Natural killer cell treated with Interleukin-12 subunit alpha and Interleukin-12 subunit beta and Interleukin-15 and Interleukin-18, amount 100 ng/mL, for 72 hours (primary cell): ENCODE results near the gene POLR3H. TPM values are rescaled to one million over a fixed set of nuclear protein-coding genes. Genes with fewer than 3 reads are reported as not detected.
"Not testable (repeated sequence)": the region's sequence is repeated elsewhere in the genome, so short reads cannot be mapped to it uniquely, and the experiment has no call there.

Experiments used
- ATAC-seq, 2 donors: fragments of 150-1000 bp; cut with Tn5 transposase in 1 of 2; sonication (Bioruptor Pico), chemical (Tn5 transposase) in 1 of 2; 2 replicates each; pipeline ENCODE4 v1.10.0; 2021
- DNase-seq: peaks from one replicate; pipeline ENCODE4 v3.0.0; 2022; ENCODE audit warnings: low spot score
- H3K27ac Mint-ChIP-seq, 2 donors: 1 replicate in 1 of 2; 2 replicates in 1 of 2; pipeline ENCODE4 v1.8.0; 2022; ENCODE audit warnings: mixed read lengths in 2 of 2, mild to moderate bottlenecking in 1 of 2, moderate library complexity in 1 of 2
- H3K27me3 Mint-ChIP-seq, 2 donors: 1 replicate in 1 of 2; 2 replicates in 1 of 2; pipeline ENCODE4 v1.8.0; 2022; ENCODE audit warnings: mixed read lengths in 2 of 2
- H3K36me3 Mint-ChIP-seq: one replicate; pipeline ENCODE4 v1.8.0; 2022; ENCODE audit warnings: mixed read lengths
- H3K4me1 Mint-ChIP-seq, 2 donors: 1 replicate in 1 of 2; 2 replicates in 1 of 2; pipeline ENCODE4 v1.8.0; 2022; ENCODE audit warnings: low read depth in 2 of 2, mixed read lengths in 2 of 2, mild to moderate bottlenecking in 1 of 2
- H3K4me3 Mint-ChIP-seq: one replicate; pipeline ENCODE4 v1.8.0; 2022; ENCODE audit warnings: mixed read lengths
- H3K9me3 Mint-ChIP-seq: 2 replicates; pipeline ENCODE4 v1.8.0; 2022; ENCODE audit warnings: mixed read lengths
- total RNA-seq, 2 donors: library from RNA; stranded (reverse); gene quantifications; one replicate each; pipeline ENCODE4 v1.2.3, GENCODE V29; 2022

Gene POLR3H
- total RNA-seq, 2 donors from 2014 or later: 42.5 to 84.0 TPM

DNA sequence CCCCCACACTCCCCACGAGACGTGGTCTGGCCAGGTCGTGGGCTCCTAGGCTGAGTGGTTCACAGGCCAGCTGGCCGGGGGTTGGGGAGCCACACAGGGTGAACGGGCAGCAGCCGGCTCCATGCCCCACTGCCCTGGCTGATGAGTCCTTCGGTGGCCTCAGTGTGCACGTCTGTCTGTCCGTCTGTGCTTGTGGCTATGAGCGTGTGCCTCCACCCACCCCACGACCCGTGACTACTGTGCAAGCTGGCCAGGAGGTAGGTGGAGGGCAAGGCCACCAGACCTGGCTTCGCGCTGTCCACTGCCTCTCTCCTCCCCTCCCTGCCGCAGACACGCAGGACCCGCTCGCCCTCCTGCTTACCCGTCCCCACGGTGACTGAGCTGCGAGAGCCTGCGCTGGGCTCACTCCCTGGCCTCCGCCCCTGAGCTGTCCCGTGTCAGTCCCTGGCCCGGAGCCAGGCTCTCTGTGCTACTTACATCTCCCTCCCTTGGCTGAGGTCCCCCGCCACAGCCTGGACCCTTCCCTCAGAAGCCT is 30.6 kb upstream of the POLR3H start:
- DNase-seq (no peak), ATAC-seq (no peak)
- Mint-ChIP-seq H3K27ac (no peak overlapping the region), H3K4me1 (no peaks in the 10 kb centered on the region), H3K4me3 (no peak overlapping the region), H3K36me3 (no peaks in the 10 kb centered on the region), H3K9me3 (no peaks in the 10 kb centered on the region), H3K27me3 (no peaks in the 10 kb centered on the region)

DNA sequence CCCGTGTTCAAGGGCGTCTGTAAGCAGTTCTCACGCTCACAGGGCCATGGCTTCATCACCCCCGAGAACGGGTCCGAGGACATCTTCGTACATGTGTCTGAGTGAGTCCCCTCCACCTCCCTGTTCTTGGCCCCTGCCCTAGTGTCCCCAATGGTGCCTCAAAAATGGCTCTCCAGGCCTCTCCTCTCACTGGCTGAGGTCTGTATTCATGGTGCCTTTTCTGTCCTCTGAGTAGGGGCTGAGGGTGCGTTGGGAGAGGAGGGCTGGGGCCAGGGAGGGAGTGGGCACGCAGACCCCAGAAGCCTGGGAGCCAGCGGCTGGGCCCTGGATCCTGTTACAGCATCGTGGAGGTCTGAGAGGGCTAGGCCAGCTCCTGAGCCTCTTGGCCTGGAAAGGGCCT is 29.4 kb upstream of the POLR3H start:
- H3K36me3 Mint-ChIP-seq: no peaks in the 10 kb centered on the region
- no peak overlapping the region for H3K4me3 Mint-ChIP-seq

DNA sequence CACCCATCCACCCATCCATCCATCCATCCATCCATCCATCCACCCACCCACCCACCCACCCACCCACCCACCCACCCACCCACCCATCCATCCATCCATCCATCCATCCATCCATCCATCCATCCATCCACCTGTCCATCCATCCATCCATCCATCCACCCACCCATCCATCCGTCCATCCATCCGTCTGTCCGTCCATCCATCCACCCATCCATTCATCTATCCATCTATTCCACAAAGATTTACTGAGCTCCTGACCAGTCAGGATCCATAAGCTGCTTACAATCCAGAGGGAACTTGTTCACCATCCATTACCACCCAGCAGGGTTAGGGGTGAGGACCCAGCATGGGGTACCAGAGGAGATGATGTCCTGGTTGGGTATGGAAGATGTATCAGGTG is 28.0 kb upstream of the POLR3H start:
- DNase-seq, H3K4me3 Mint-ChIP-seq, H3K9me3 Mint-ChIP-seq, H3K4me1 Mint-ChIP-seq, H3K27me3 Mint-ChIP-seq, H3K27ac Mint-ChIP-seq, H3K36me3 Mint-ChIP-seq, ATAC-seq: not testable (repeated sequence)

More for the DNA sequence above, 29.4 kb upstream of the POLR3H start:
- H3K4me1 Mint-ChIP-seq: no peaks in the 10 kb centered on the region
- H3K27me3 Mint-ChIP-seq: no peaks in the 10 kb centered on the region
- DNase-seq (no peak), ATAC-seq (no peak)
- H3K9me3 Mint-ChIP-seq: no peaks in the 10 kb centered on the region
- no peak overlapping the region for H3K27ac Mint-ChIP-seq

DNA sequence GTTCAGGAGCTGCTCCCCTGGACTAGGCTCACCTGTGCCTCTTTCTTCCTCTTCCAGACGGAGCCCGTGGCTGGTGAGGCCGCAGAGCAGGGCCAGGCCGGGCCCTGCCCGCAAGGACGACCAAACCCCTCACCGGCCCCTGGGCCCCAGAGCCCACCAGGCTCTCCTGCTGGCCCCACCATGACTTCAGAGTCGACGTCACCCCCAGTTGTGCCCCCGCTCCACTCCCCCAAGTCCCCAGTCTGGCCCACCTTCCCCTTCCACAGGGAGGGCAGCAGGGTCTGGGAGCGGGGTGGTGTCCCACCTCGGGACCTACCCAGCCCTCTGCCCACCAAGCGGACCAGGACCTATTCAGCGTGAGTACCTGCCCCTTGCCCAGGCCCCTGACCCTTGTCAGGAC is 27.5 kb upstream of the POLR3H start:
- no peaks in the 10 kb centered on the region for H3K9me3 Mint-ChIP-seq
- no peaks in the 10 kb centered on the region for H3K36me3 Mint-ChIP-seq
- no peaks in the 10 kb centered on the region for H3K4me1 Mint-ChIP-seq
- H3K27ac Mint-ChIP-seq: no peak overlapping the region
- no peak for DNase-seq
- no peak for ATAC-seq
- no peak overlapping the region for H3K4me3 Mint-ChIP-seq
- no peaks in the 10 kb centered on the region for H3K27me3 Mint-ChIP-seq

DNA sequence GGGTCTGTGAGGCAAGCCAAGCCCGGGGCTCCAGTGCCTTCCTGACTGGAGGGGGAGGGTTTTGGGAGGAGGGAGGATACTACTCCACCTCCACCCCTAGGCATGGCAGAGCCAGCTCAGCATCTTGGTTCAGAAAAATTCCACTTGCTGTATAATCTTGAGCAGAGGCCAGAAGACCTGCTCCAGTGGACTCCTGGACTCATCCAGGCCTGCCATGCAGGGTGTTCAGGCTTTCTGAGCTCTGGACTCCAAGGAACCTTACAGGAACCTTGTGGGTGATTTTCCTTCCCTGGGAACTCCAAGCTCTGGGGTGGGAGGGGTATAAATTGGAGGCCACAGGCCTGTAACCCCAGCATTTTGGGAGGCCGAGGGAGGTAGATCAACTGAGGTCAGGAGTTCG is 26.0 kb upstream of the POLR3H start:
- ATAC-seq (no peak), DNase-seq (no peak)
- H3K4me3 Mint-ChIP-seq: no peak overlapping the region
- H3K36me3 Mint-ChIP-seq: no peaks in the 10 kb centered on the region
- H3K9me3 Mint-ChIP-seq: no peaks in the 10 kb centered on the region
- H3K4me1 Mint-ChIP-seq: no peaks in the 10 kb centered on the region
- no peaks in the 10 kb centered on the region for H3K27me3 Mint-ChIP-seq
- no peak overlapping the region for H3K27ac Mint-ChIP-seq

DNA sequence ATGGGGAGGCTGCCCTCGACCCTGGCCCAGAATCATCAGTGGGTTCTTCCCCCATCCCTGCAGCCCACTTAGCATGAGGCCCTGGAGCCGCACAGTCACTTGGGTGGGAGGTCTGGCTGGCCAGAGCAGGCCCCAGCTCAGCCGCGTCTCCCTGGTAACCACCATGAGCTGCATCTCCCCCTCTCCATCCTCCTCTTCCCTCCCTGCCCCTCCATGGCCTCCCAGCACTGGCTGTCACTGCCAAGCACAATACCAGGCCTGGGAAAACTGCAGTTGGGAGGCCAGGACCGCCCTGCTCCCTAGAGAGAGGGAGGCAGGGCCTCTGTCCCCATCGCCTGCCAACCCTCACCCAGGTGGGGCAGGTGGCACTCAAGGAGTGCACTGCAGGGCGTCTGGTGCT is 24.5 kb upstream of the POLR3H start:
- H3K4me3 Mint-ChIP-seq: no peak overlapping the region
- no peak overlapping the region for H3K27ac Mint-ChIP-seq
- no peaks in the 10 kb centered on the region for H3K9me3 Mint-ChIP-seq
- no peaks in the 10 kb centered on the region for H3K27me3 Mint-ChIP-seq
- DNase-seq (no peak), ATAC-seq (peak in 1 of 2 donors; percentile 7)
- H3K4me1 Mint-ChIP-seq: no peaks in the 10 kb centered on the region
- no peaks in the 10 kb centered on the region for H3K36me3 Mint-ChIP-seq

DNA sequence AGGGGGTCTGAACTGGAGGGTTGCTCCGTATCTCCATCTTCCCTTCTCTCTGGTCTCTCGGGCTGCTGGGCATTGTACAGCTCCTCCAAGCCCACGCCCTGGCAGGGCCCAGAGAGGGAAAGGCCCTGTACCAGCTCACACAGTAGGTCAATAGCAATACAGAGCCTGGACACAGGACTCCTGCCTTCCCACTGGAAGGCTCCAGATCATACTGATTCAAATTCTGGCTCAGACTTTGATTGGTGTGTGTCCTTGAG is 23.2 kb upstream of the POLR3H start:
- DNase-seq (no peak), ATAC-seq (no peak)
- Mint-ChIP-seq H3K4me1 (no peaks in the 10 kb centered on the region), H3K4me3 (no peak overlapping the region), H3K9me3 (no peaks in the 10 kb centered on the region), H3K27me3 (no peaks in the 10 kb centered on the region), H3K27ac (no peak overlapping the region), H3K36me3 (no peaks in the 10 kb centered on the region)

DNA sequence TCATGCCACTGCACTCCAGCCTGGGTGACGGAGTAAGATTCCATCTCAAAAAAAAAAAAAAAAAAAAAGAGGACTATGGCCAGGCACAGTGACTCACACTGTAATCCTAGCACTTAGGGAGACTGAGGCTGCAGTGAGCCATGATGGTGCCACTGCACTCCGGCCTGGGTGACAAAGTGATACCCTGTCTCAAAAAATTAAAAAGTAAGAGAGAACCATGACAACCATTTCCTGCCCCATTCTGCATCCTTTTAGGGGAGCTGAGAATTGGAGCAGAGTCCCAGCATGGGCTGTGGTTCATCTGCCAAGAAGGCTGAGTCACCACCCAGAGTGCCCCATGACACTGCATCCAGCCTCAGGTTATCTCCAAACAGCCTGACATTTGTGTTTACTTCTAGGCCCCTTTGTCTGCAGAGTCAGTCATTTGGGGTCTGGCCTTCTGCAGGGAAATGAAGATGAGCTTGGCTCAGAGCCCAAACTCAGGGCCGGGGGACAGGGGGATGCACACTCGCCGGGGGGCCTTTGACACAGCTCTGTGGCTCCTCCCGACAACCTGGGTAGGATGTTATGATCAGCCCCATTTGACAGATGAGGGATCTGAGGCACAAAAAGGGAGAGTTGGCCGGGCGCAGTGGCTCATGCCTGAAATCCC is 21.3 kb upstream of the POLR3H start:
- H3K4me3 Mint-ChIP-seq: no peak overlapping the region
- ATAC-seq (peak; percentile 57 to 77), DNase-seq (no peak)
- H3K27ac Mint-ChIP-seq: no peak overlapping the region
- no peaks in the 10 kb centered on the region for H3K9me3 Mint-ChIP-seq
- H3K4me1 Mint-ChIP-seq: no peaks in the 10 kb centered on the region
- H3K36me3 Mint-ChIP-seq: no peaks in the 10 kb centered on the region
- H3K27me3 Mint-ChIP-seq: peaks cover 0 to 8% of the 10 kb centered on the region in 2 donors

DNA sequence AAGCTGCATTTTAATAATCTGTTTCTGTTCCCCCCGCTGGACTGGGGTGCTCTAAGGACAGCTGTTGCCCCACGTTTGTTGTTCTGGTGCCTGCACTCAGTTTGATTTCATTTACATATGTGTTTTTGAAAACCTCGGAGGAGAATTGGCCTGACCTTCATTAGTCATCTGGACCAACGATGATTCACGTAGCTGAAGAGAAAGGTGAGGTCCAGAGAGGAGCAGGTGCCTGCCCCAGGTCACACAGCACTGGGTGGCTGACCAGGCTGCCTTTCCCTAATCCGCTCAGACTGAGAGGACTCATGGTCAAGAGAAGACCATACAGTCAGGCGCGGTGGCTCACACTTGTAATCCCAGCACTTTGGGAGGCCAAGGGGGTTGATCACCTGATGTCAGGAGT is 20.3 kb upstream of the POLR3H start:
- H3K27me3 Mint-ChIP-seq: peaks cover 0 to 8% of the 10 kb centered on the region in 2 donors
- no peak for ATAC-seq
- DNase-seq: no peak
- no peak overlapping the region for H3K27ac Mint-ChIP-seq
- no peaks in the 10 kb centered on the region for H3K9me3 Mint-ChIP-seq
- H3K36me3 Mint-ChIP-seq: no peaks in the 10 kb centered on the region
- H3K4me1 Mint-ChIP-seq: no peaks in the 10 kb centered on the region
- no peak overlapping the region for H3K4me3 Mint-ChIP-seq

DNA sequence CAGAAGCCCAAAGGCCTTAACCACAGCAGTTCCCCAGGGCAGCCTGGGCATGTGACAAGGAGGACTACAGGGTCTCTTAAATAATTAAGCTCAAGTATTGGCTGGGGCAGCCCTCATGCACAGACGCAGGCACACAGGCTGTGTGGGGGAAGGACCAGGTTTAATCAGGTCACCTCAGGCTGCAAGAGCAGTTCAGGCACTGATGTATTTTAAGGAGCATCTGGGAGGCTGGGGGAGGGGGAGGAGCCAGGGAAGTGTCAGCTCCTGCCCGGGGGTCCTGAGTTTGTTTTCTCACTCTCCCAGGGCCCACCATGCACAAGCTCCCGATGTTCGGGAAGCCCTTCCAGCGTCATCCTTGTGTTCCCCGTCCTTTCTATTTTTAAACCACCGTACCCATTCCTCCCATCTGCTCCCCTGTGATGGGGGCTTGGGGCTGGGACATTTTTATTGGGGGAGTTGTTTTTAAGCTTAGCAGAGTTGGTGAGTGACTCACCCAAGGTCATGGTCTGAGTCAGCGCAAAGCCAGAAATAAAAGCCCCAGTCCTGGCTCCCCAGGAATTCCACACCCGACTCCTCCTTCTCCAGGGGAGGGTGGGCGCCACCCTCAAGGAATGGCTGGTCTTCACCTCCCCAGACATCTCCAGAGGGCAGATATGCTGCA is 18.9 kb upstream of the POLR3H start:
- Mint-ChIP-seq H3K4me3 (no peak overlapping the region), H3K36me3 (no peaks in the 10 kb centered on the region), H3K27me3 (peaks cover 0 to 8% of the 10 kb centered on the region in 2 donors), H3K27ac (no peak overlapping the region), H3K4me1 (no peaks in the 10 kb centered on the region), H3K9me3 (no peaks in the 10 kb centered on the region)
- DNase-seq (no peak), ATAC-seq (no peak)

DNA sequence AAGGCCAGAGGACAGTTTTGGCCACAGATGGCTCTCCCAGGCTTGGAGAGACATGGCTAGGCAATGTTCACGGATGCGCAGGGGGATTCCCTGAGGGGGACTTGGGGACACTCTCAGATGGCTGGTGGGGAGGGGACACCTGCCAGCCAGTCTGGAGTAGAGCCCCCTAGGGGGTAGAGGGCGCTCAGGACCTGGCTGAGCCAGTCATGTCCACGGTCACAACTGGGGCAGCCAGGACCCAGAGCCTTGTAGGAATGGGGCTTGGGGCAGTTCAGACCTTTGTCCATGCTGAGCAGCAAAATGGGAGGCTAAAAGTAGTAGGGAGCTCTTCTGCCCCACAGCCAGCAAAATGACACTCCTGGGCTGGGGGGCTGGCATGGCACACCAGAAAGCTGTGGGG is 18.2 kb upstream of the POLR3H start:
- no peaks in the 10 kb centered on the region for H3K36me3 Mint-ChIP-seq
- DNase-seq: no peak
- H3K4me3 Mint-ChIP-seq: no peak overlapping the region
- ATAC-seq: no peak
- H3K4me1 Mint-ChIP-seq: no peaks in the 10 kb centered on the region
- H3K9me3 Mint-ChIP-seq: no peaks in the 10 kb centered on the region
- peaks cover 0 to 12% of the 10 kb centered on the region in 2 donors for H3K27me3 Mint-ChIP-seq
- no peak overlapping the region for H3K27ac Mint-ChIP-seq

DNA sequence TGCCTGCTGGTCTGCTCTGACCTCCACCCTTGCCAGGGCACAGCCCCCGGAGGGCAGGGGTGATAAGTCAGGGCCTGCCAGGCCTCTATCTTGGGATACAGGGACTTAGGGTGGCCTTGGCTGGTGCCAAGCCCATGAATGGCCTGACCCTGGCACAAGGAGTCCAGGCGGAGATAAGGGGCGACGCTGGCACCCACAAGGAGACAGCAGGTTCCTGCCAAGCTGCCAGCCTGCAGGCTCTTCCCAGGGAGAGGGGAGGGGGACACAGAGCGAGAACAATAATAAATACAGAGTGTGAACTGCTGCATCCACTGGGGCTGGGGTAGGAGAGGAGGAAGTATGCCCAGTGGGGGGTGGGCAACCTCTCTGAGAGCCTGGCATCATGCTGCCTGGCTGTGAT is 17.5 kb upstream of the POLR3H start:
- H3K4me1 Mint-ChIP-seq: no peaks in the 10 kb centered on the region
- H3K9me3 Mint-ChIP-seq: no peaks in the 10 kb centered on the region
- no peaks in the 10 kb centered on the region for H3K36me3 Mint-ChIP-seq
- no peak for DNase-seq
- H3K4me3 Mint-ChIP-seq: no peak overlapping the region
- H3K27me3 Mint-ChIP-seq: peaks cover 0 to 12% of the 10 kb centered on the region in 2 donors
- ATAC-seq: no peak
- no peak overlapping the region for H3K27ac Mint-ChIP-seq

DNA sequence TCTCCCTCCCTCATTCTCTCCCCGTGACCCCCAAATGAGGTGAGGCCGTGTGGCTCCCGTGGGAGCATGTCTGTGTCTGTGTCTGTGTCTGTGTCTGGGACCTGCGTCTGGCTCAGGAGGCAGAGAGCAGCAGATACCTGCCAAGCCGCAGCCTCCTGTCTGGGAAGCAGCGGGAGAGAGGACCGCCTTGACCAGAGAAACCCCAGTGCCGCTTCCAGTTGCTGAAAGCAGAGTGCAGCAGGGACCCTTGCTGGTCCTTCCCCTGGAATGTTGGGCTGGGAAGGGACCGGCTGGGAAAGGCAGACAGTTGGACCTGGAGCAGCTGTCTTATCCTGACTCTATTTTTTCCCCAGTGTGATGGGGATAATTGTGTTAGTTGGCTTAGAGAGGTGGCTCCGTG is 17.1 kb upstream of the POLR3H start:
- H3K4me1 Mint-ChIP-seq: no peaks in the 10 kb centered on the region
- peaks cover 3 to 13% of the 10 kb centered on the region in 2 donors for H3K27me3 Mint-ChIP-seq
- H3K36me3 Mint-ChIP-seq: no peaks in the 10 kb centered on the region
- H3K27ac Mint-ChIP-seq: no peak overlapping the region
- H3K9me3 Mint-ChIP-seq: no peaks in the 10 kb centered on the region
- DNase-seq: no peak
- ATAC-seq: no peak
- H3K4me3 Mint-ChIP-seq: no peak overlapping the region

DNA sequence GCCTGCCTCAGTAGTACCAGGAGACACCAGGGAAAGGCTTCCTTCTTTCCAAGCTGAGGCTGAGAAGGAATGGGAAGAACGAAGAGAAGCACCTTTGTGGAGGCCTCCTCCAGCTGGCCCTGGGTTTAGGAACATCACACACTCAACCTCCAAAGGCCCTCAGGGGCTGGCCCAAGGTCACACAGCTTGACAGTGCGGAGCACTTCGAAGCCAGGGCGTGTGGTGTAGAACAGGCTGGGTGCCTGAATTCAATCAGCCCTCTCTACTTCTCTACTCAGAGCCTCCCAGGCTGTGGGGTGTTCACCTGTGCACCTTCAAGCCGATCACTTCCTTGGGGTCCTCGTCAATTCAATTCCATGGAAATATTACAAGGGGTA is 15.8 kb upstream of the POLR3H start:
- DNase-seq: no peak
- H3K4me1 Mint-ChIP-seq: no peaks in the 10 kb centered on the region
- ATAC-seq: no peak
- no peak overlapping the region for H3K27ac Mint-ChIP-seq
- H3K4me3 Mint-ChIP-seq: no peak overlapping the region
- no peaks in the 10 kb centered on the region for H3K36me3 Mint-ChIP-seq
- H3K9me3 Mint-ChIP-seq: no peaks in the 10 kb centered on the region
- peaks cover 7 to 15% of the 10 kb centered on the region in 2 donors for H3K27me3 Mint-ChIP-seq

DNA sequence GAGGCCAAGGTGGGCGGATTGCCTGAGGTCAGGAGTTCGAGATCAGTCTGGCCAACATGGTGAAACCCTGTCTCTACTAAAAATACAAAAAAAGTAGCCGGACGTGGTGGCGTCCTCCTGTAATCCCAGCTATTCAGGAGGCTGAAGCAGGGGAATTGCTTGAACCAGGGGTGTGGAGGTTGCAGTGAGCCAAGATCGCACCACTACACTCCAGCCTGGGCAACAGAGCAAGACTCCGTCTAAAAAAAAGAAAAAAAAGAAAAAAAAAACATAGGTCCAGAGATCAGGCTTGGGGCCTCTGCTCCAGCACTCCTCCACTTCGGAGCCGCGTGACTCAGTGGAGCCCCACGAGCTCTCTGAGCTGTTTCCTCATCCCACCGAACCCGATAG is 14.0 kb upstream of the POLR3H start:
- H3K9me3 Mint-ChIP-seq: not testable (repeated sequence)
- peaks cover 7 to 21% of the 10 kb centered on the region in 2 donors for H3K27me3 Mint-ChIP-seq

More for the DNA sequence above, 14.0 kb upstream of the POLR3H start:
- H3K4me3 Mint-ChIP-seq, H3K4me1 Mint-ChIP-seq, H3K27ac Mint-ChIP-seq, H3K36me3 Mint-ChIP-seq, ATAC-seq, DNase-seq: not testable (repeated sequence)
